GM18868 (cell line): ENCODE results near the gene RFC2.
A peak's percentile ranks its signal among the peaks of the same experiment; 100 is the strongest.
"Not testable (repeated sequence)": the region's sequence is repeated elsewhere in the genome, so short reads cannot be mapped to it uniquely, and the experiment has no call there.

Source experiments
- ATAC-seq: cut with Tn5 transposase; IDR thresholded peaks from one replicate; pipeline ENCODE4 v1.9.1; 2021; ENCODE audit warnings: mild to moderate bottlenecking, moderate library complexity; ENCODE audit not compliant: unreplicated experiment

RFC2 gene

GRCh38 chr7:74252893-74253292 is 1.3 kb downstream of the RFC2 start:
- no peak for ATAC-seq

DNA sequence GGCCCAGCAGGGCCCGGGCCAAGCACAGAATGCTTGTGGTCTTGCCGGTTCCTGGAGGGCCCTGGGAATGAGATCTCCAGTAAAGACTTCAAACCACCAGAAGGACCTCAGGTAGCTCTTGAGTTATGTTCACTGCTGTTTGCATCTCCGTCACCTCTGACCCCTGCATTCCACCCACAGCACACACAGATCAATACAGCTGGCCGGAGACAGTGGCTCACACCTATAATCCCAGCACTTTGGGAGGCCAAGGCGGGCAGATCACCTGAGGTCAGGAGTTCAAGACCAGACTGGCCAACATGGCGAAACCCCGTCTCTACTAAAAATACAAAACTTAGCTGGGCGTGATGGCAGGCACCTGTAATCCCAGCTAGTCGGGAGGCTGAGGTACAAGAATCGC is 5.1 kb downstream of the RFC2 start:
- ATAC-seq, result not testable (repeated sequence)

- ATAC-seq, result no peak
Measured at GRCh38 chr7:74248156-74248555, 6.0 kb downstream of the RFC2 start.

- no peak for ATAC-seq
Measured at GRCh38 chr7:74246497-74246896, 7.7 kb downstream of the RFC2 start.

GRCh38 chr7:74242122-74242443 is 12.1 kb downstream of the RFC2 start:
- ATAC-seq, result no peak

DNA sequence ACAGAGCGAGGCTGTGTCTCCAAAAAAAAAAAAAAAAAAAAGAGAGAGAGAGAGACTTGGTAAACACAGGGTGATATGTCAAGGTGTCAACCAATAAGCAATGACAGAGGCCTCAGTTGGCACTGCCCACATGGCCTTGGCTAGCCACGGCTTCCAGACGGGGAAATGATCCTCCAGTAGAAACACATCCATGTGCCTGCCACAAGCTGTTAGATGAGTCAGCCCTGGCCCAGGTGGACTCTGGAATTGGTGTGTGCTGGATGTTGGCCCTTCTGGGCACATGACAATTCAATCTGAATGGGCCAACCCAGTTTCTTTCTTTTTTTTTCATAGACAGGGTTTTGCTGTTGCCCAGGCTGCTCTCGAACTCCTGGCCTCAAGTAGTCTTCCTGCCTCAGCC is 13.7 kb downstream of the RFC2 start:
- ATAC-seq, result no peak

- no peak for ATAC-seq
Measured at GRCh38 chr7:74236284-74236683, 17.9 kb downstream of the RFC2 start.

DNA sequence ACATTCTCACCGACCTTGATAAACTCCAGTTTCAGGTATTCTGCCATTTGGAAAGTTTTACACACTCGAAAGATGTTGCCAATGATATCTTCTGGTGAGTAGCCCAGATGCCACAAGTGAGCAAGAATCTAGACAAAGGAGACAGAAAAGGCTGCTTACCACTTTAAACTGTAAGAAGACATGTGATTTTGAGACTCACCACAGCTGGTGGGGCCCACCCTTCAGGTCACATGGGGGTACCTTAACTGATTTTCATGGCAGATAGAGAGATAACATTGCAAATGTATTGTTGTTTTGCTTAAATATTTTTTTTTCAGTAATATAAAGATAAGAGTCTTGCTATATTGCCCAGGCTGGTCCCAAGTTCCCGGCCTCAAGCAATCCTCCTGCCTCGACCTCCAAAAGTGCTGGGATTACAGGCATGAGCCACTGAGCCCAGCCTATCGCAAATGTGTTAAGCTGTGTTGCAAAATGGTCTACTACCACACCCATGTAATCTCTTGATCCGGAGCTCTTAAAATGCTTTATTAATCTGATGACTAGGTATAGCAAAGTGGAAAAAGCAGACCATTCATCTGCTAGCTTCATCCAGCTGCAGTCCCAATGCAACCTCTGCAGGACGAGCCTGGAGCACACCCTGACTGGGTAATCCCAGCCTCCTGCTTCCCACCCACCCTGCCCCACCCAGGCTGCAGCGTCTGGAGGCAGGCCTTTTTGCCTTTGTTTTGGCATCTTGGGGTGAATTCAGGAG is 18.5 kb downstream of the RFC2 start:
- ATAC-seq, result no peak

- no peak for ATAC-seq
Measured at GRCh38 chr7:74233655-74234285, 20.4 kb downstream of the RFC2 start.

- ATAC-seq, result peak; percentile 66
Measured at GRCh38 chr7:74231232-74231590, 23.0 kb downstream of the RFC2 start.

- peak; percentile 16 for ATAC-seq
Measured at GRCh38 chr7:74230446-74231231, 23.6 kb downstream of the RFC2 start.

DNA sequence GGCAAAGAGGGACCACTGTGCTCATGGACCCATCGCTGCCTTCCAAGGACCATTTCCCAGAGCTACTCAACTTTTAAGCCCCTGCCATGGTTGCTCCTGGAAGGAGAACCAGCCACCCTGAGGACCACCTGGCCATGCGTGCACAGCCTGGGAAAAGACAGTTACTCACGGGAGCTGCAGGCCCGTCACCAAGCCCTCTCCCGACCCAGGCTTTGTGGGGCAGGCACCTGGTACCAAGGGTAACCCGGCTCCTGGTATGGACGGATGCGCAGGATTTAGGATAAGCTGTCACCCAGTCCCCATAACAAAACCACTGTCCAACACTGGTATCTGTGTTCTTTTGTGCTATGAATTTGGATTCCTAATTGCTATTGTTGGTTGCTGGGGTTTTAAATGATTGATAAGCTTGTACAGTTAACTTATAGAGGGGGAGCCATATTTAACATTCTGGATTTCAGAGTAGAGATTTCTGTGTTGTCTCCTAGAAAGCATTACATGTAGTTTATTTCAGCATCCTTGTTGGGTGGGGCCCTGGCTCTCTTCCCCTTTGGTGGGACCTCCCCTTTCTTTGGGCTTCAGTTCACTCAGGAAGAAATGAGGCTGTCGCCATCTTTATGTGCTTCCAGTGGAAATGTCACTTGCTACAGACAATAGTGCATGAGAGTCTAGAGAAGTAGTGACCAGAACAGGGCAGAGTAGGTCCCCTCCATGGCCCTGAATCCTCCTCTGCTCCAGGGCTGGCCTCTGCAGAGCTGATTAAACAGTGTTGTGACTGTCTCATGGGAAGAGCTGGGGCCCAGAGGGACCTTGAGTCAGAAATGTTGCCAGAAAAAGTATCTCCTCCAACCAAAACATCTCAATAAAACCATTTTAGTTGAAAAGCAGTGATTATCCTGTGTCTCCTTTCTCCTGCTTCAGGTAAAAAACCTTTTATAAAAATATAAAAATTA is 25.0 kb downstream of the RFC2 start:
- ATAC-seq, result no peak

DNA sequence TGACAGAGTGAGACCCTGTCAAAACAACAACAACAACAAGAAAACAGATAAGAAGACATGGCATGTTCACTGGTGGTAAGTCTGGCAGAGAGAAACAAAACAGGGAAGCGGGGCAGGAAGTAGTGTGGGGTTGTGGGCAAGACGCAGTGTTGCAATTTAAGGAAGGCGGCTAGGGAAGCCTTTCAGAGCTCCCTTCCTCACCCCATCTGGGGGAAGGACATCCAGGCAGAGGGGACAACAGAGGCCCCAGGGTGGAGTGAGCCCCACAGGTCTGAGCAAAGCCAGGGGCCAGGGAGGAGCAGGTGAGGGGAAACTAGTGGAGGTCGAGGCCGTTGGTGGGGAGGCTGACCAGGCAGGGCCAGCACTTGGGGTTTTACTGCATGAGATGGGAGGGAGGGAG is 27.6 kb downstream of the RFC2 start:
- ATAC-seq, result no peak

- ATAC-seq, result no peak
Measured at GRCh38 chr7:74225400-74225799, 28.8 kb downstream of the RFC2 start.

DNA sequence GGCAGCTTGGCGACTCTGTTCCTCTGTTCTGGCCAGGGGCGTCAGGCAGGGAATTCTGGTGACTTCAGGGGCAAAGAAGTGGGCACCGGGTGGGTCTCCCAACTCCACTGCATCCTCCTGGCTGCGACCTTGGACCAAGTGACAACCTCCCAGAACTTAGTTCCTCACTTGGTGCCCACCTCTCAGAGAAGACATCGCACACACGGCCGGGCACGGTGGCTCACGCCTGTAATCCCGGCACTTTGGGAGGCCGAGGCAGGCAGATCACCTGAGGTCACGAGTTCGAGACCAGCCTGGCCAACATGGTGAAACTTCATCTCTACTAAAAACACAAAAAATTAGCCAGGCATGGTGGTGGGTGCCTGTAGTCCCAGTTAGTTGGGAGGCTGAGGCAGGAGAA is 29.3 kb downstream of the RFC2 start:
- ATAC-seq, result not testable (repeated sequence)

- ATAC-seq, result no peak
Measured at GRCh38 chr7:74224511-74224832, 29.7 kb downstream of the RFC2 start.

DNA sequence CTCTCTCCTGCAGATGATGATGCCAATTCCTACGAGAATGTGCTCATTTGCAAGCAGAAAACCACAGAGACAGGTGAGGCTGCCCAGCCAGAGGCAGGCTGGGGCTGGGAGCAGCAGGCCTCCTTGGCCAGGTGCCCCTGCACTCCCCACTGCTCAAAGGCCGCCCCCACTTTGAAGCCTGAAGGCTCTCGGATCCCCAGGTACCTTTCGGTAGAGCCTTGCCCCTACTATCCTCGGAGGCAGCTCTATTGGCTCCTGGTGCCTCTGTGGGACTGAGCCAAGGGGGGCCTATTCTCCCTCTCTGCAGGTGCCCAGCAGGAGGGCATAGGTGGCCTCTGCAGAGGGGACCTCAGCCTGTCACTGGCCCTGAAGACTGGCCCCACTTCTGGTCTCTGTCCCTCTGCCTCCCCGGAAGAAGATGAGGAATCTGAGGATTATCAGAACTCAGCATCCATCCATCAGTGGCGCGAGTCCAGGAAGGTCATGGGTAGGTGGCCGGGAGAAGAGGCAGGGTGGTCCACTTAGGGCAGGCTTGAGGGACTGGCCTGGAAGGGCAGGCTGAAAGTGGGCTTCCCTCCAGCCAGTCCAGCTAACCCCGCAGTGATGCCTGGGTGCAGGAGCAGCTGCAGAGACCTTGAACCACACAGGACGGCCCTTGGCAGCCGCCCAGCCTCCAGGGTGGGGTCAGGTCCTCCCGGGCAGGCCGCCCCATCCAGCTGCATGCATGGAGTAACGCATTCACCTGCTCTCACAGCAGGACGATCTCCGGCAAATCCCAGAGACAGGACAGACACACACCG is 30.3 kb downstream of the RFC2 start:
- no peak for ATAC-seq

DNA sequence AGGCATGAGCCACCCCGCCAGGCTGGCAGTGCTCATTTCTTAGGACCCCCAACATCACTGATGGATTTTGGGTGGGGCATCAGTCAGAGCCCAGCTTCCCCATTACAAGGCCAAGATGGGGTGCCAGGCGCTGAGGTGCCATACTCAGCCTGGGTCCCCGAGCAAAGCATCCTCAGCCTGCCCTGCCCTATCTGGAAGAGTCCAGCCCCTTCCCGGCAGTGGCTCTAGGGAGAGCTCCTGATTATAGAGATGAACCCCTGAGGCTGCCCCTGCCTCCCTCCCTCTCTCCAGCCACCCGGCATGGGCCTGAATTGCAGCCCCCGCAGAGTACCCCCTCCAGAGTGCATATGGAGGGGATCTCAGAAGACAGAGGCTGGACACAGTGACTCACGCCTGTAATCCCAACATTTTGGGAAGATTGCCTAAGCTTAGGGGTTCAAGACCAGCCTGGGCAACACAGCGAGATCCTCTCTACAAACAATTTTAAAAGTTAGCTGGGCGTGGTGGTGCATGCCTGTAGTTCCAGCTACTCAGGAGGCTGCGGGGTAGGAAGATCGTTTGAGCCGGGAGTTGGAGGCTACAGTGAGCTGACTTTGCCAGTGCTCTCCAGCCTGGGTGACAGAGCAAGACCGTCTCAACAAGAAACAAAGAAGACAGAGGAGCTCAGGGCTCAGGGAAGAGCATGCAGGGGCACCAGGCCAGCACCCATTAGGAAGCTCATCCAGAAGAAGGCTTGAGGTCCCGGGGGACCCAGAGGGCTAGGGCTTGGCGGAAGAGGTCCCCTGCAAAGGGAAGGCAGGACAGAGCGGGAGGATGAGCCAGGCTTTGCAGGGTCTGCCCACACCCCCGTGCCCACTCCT is 31.1 kb downstream of the RFC2 start:
- ATAC-seq, result no peak

DNA sequence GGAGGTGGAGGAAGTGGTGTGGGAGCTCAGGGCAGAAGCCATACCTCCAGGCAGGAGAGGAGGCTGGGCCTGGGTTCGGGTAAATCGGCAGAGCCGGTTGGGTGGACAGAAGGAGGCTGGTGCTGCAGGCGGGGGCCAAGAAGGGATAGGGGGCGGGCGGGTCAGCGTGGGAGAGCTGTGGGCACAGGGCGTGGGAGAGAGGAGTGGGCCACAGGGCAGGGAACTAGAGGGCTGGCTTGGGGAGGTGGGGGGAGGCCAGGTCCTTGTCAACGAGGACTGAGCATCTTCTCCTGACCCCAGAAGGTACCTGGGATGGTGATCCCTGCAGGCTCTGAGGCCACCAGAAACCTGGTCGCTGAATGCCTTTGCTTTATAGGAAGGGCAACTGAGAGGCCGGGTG is 32.5 kb downstream of the RFC2 start:
- ATAC-seq, result no peak
